HCT116 (cell line): ENCODE results near the gene CPEB1. TPM values are rescaled to one million over a fixed set of nuclear protein-coding genes. Genes with fewer than 3 reads are reported as not detected.

Source experiments
- ATAC-seq: fragments of 200-7000 bp; cut with Tn5 transposase; 2 replicates; pipeline ENCODE4 v1.9.1; 2020; ENCODE audit warnings: mild to moderate bottlenecking, moderate library complexity
- BruUV-seq: library from RNA; stranded (reverse); fragments of 400-500 nt; replicated peaks from 2 replicates; lab custom pipeline; 2021; lab: Mats Ljungman, UMichigan
- CTCF ChIA-PET: fragments of 300-600 bp; sonication (Branson Sonifier 250); formaldehyde crosslinking; loops from one replicate; lab custom pipeline; 2021; ENCODE audit warnings: antibody characterized with exemption; lab: Charles Lee
- POLR2A ChIA-PET: fragments of 300-600, 350-600 bp; sonication (Branson Sonifier 250); formaldehyde crosslinking; loops from one replicate; lab custom pipeline; 2021; ENCODE audit warnings: antibody characterized with exemption; lab: Charles Lee
- RAD21 ChIA-PET, 2 experiments: fragments of 300-600 bp; sonication (Branson Sonifier 250); formaldehyde crosslinking; loops; one replicate each; lab custom pipeline; 2023; ENCODE audit warnings: low total read pairs in 2 of 2; ENCODE audit not compliant: uncharacterized antibody in 2 of 2, unreplicated experiment in 2 of 2, low non-redundant PET in 1 of 2; lab: Charles Lee
- DNase-seq: peaks from one replicate; pipeline ENCODE4 v3.0.0-alpha.2; 2010; ENCODE audit warnings: low read depth, low spot score
- H2AFZ ChIP-seq: fragments of 200-600 bp; shearing (Covaris generic), sonication (generic); 2 replicates; pipeline ENCODE4 v1.6.1; 2017; ENCODE audit warnings: low read depth, mixed run types, mixed read lengths, antibody characterized with exemption, low read length; ENCODE audit not compliant: poor library complexity, severe bottlenecking
- H3K27ac ChIP-seq: 2 replicates; pipeline ENCODE4 v1.5.1; 2012; ENCODE audit warnings: low read depth, low read length
- H3K27me3 ChIP-seq: fragments of 200-600 bp; sonication (generic); 2 replicates; pipeline ENCODE4 v1.6.1; 2016; ENCODE audit warnings: mixed run types, low read length, mixed read lengths; ENCODE audit not compliant: insufficient read depth
- H3K36me3 ChIP-seq, 2 experiments: fragments of 200-500 bp in 1 of 2; fragments of 200-600 bp in 1 of 2; sonication (Bioruptor generic) in 1 of 2; sonication (generic) in 1 of 2; 2 replicates each; pipeline versions ENCODE4 v1.5.1 to v1.6.1; 2014 to 2016; ENCODE audit warnings: low read length in 2 of 2, inconsistent platforms in 1 of 2, mixed read lengths in 1 of 2, mixed run types in 1 of 2; ENCODE audit not compliant: insufficient read depth in 2 of 2, control insufficient read depth in 1 of 2
- H3K4me1 ChIP-seq, 2 experiments: fragments of 200-600 bp in 1 of 2; sonication (generic) in 1 of 2; 2 replicates each; pipeline versions ENCODE4 v1.5.1 to v1.6.1; 2012 to 2017; ENCODE audit warnings: low read length in 2 of 2, inconsistent platforms in 1 of 2, mild to moderate bottlenecking in 1 of 2, mixed read lengths in 1 of 2, mixed run types in 1 of 2, moderate library complexity in 1 of 2; ENCODE audit not compliant: insufficient read depth in 2 of 2, control insufficient read depth in 1 of 2
- H3K4me2 ChIP-seq: fragments of 200-600 bp; sonication (generic); 2 replicates; pipeline ENCODE4 v1.6.1; 2017; ENCODE audit warnings: mixed run types, low read length, mixed read lengths
- H3K4me3 ChIP-seq, 2 experiments: fragments of 200-600 bp in 1 of 2; sonication (generic) in 1 of 2; replicated peaks in 1 of 2; 2 replicates each; pipeline ENCODE4 v1.5.1; 2011 to 2016; ENCODE audit warnings: low read length in 2 of 2, control low read depth in 1 of 2, low read depth in 1 of 2, mild to moderate bottlenecking in 1 of 2, mixed read lengths in 1 of 2, mixed run types in 1 of 2
- H3K79me2 ChIP-seq: fragments of 200-600 bp; sonication (generic); 2 replicates; pipeline ENCODE4 v1.6.1; 2017; ENCODE audit warnings: mild to moderate bottlenecking, mixed run types, low read length, moderate library complexity, mixed read lengths; ENCODE audit not compliant: insufficient read depth
- H3K9ac ChIP-seq: fragments of 200-600 bp; sonication (generic); 2 replicates; pipeline ENCODE4 v1.6.1; 2016; ENCODE audit warnings: low read length, mixed read lengths
- H3K9me2 ChIP-seq: fragments of 200-600 bp; sonication (generic), shearing (Covaris generic); 2 replicates; pipeline ENCODE4 v1.6.1; 2017; ENCODE audit warnings: mixed run types, mild to moderate bottlenecking, moderate library complexity; ENCODE audit not compliant: insufficient read depth
- H3K9me3 ChIP-seq, 2 experiments: fragments of 200-500 bp in 1 of 2; fragments of 200-600 bp in 1 of 2; sonication (Bioruptor generic) in 1 of 2; sonication (generic) in 1 of 2; 2 replicates each; pipeline ENCODE4 v1.6.1; 2014 to 2017; ENCODE audit warnings: low read length in 2 of 2, mixed read lengths in 2 of 2, inconsistent platforms in 1 of 2, low read depth in 1 of 2, mild to moderate bottlenecking in 1 of 2, mixed run types in 1 of 2, moderate library complexity in 1 of 2; ENCODE audit not compliant: control insufficient read depth in 1 of 2, insufficient read depth in 1 of 2
- H4K20me1 ChIP-seq: fragments of 200-600 bp; sonication (generic), shearing (Covaris generic); 2 replicates; pipeline ENCODE4 v1.6.1; 2017; ENCODE audit warnings: mixed run types, mild to moderate bottlenecking, moderate library complexity; ENCODE audit not compliant: insufficient read depth
- CEBPB ChIP-seq: IDR thresholded peaks from 2 replicates; pipeline ENCODE4 v1.6.1; 2012; ENCODE audit warnings: low read depth
- EGR1 ChIP-seq: IDR thresholded peaks from 2 replicates; pipeline ENCODE4 v1.6.1; 2012; ENCODE audit warnings: low read depth
- EZH2 ChIP-seq: fragments of 200-600 bp; sonication (generic); IDR thresholded peaks from 2 replicates; pipeline ENCODE4 v1.6.1; 2017; ENCODE audit warnings: antibody characterized with exemption, mixed run types
- EZH2phosphoT487 ChIP-seq: fragments of 200-600 bp; IDR thresholded peaks from 2 replicates; pipeline ENCODE4 v1.6.1; 2018; ENCODE audit warnings: antibody characterized with exemption, borderline replicate concordance
- JUND ChIP-seq: IDR thresholded peaks from 2 replicates; pipeline ENCODE4 v1.6.1; 2012
- POLR2A ChIP-seq: IDR thresholded peaks from 2 replicates; pipeline ENCODE4 v1.7.0; 2011; ENCODE audit warnings: borderline replicate concordance; ENCODE audit not compliant: insufficient read depth, insufficient read length; ENCODE audit errors: extremely low read depth
- POLR2AphosphoS5 ChIP-seq: IDR thresholded peaks from 2 replicates; pipeline ENCODE4 v1.6.1; 2011; ENCODE audit warnings: mild to moderate bottlenecking, low read depth, low read length, moderate library complexity
- RAD21 ChIP-seq: IDR thresholded peaks from 2 replicates; pipeline ENCODE4 v1.6.1; 2012; ENCODE audit warnings: low read depth, mild to moderate bottlenecking
- SIN3A ChIP-seq: IDR thresholded peaks from 2 replicates; pipeline ENCODE4 v1.6.1; 2012; ENCODE audit warnings: low read depth
- SRF ChIP-seq: IDR thresholded peaks from 2 replicates; pipeline ENCODE4 v1.6.1; 2012; ENCODE audit warnings: low read depth
- ZNF274 ChIP-seq: fragments of 200-500 bp; sonication (Bioruptor generic); IDR thresholded peaks from 2 replicates; pipeline ENCODE4 v1.6.1; 2014; ENCODE audit warnings: mild to moderate bottlenecking, low read depth, low read length, inconsistent platforms
- intact Hi-C: fragments of 100-400 bp; cut with micrococcal nuclease; formaldehyde crosslinking; loops from 2 replicates; pipeline ENCODE4 v1.10.0; 2022
- total RNA-seq: library from RNA; stranded (reverse); gene quantifications from one replicate; pipeline ENCODE4 v1.2.1, GENCODE V29; 2021; ENCODE audit not compliant: unreplicated experiment
- TF ChIP-seq, protein P1 (sequence below), 3 experiments: fragments of 200-600 bp in 1 of 3; sonication (generic) in 1 of 3; IDR thresholded peaks in 2 of 3; conservative IDR thresholded peaks in 1 of 3; 2 replicates each; pipeline ENCODE4 v1.5.1; 2012 to 2017; ENCODE audit warnings: low read depth in 2 of 3, low read length in 2 of 3, antibody characterized with exemption in 1 of 3, borderline replicate concordance in 1 of 3, control low read depth in 1 of 3, mild to moderate bottlenecking in 1 of 3, mixed read lengths in 1 of 3, mixed run types in 1 of 3, moderate library complexity in 1 of 3; ENCODE audit not compliant: insufficient read depth in 1 of 3
- TF ChIP-seq, protein P2 (sequence below): IDR thresholded peaks from 2 replicates; pipeline ENCODE4 v1.6.1; 2012
- TF ChIP-seq, protein P3 (sequence below): IDR thresholded peaks from 2 replicates; pipeline ENCODE4 v1.6.1; 2012

The CPEB1 gene
- total RNA-seq, 1 experiment from 2014 or later, result not detected

DNA sequence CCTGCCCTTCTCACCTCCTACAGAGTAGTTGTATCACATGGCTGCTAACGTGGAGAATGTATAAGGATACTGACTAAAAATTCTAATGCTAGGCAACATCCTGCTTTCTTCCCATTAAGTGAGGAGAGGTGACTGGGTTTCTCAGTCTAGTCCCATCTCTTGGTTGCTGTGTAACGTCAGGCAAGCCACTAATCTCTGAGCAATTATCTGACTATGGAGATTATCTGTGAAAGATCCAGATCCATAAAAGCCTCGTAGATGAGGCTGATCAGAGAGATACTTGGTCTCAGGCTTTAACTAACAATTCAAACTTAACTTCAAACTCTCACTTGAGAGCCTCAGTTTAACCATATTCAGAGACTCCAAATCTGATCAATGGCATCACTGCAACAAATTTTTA is 102.2 kb downstream of the CPEB1 start:
- H3K9me2 ChIP-seq, result no peaks in the 10 kb centered on the region
- H3K27me3 ChIP-seq, result peaks cover 6% of the 10 kb centered on the region; the same call in 1 of the 2 replicates
- H3K79me2 ChIP-seq, result peaks cover 3% of the 10 kb centered on the region
- POLR2A ChIA-PET, result interaction anchor here (1.0 kb wide), 1 partner anchor 9 kb away, joined by 4 read pairs; no protein-coding TSS in a partner anchor
- H3K27ac ChIP-seq, result no peak overlapping the region
- peaks cover 0 to 5% of the 10 kb centered on the region in 2 experiments; a peak in 2 of 4 replicates for H3K4me1 ChIP-seq
- no peak for ATAC-seq
- TF ChIP-seq, protein P1, sequence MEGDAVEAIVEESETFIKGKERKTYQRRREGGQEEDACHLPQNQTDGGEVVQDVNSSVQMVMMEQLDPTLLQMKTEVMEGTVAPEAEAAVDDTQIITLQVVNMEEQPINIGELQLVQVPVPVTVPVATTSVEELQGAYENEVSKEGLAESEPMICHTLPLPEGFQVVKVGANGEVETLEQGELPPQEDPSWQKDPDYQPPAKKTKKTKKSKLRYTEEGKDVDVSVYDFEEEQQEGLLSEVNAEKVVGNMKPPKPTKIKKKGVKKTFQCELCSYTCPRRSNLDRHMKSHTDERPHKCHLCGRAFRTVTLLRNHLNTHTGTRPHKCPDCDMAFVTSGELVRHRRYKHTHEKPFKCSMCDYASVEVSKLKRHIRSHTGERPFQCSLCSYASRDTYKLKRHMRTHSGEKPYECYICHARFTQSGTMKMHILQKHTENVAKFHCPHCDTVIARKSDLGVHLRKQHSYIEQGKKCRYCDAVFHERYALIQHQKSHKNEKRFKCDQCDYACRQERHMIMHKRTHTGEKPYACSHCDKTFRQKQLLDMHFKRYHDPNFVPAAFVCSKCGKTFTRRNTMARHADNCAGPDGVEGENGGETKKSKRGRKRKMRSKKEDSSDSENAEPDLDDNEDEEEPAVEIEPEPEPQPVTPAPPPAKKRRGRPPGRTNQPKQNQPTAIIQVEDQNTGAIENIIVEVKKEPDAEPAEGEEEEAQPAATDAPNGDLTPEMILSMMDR (IDR thresholded peaks at IDR 0.05 in 2 of 3, conservative IDR thresholded peaks at IDR 0.05 in 1 of 3; ENCODE audit: borderline replicate concordance in 1 of 3, insufficient read depth in 1 of 3, low read depth in 2 of 3, low read length in 2 of 3), result no peak
- TF ChIP-seq, protein P2, sequence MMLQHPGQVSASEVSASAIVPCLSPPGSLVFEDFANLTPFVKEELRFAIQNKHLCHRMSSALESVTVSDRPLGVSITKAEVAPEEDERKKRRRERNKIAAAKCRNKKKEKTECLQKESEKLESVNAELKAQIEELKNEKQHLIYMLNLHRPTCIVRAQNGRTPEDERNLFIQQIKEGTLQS, result no peak
- TF ChIP-seq SIN3A (no peak), SRF (no peak), ZNF274 (no peak), EZH2phosphoT487 (no peak), POLR2A (no peak), RAD21 (no peak), CEBPB (no peak), JUND (no peak), EGR1 (no peak), POLR2AphosphoS5 (no peak), EZH2 (no peak)
- TF ChIP-seq, protein P3, sequence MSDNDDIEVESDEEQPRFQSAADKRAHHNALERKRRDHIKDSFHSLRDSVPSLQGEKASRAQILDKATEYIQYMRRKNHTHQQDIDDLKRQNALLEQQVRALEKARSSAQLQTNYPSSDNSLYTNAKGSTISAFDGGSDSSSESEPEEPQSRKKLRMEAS, result no peak
- TF ChIP-seq, all 23 proteins: peak for 0
- intact Hi-C loops, result no loop called here
- peaks cover 0 to under 1% of the 10 kb centered on the region in 2 experiments; a peak in 1 of 4 replicates for H3K36me3 ChIP-seq
- H3K9me3 ChIP-seq, result no peaks in the 10 kb centered on the region
- ChIA-PET RAD21 (no interaction called here), CTCF (interaction anchor here (2.3 kb wide), 1 partner anchor 14 kb away, joined by 7 read pairs; no protein-coding TSS in a partner anchor)
- no peak for DNase-seq
- BruUV-seq, result no TSS peak
- no peak overlapping the region for H3K9ac ChIP-seq
- H4K20me1 ChIP-seq, result no peaks in the 10 kb centered on the region
- no peak overlapping the region for H3K4me2 ChIP-seq
- H3K4me3 ChIP-seq, result no peak overlapping the region
- H2AFZ ChIP-seq, result no peak overlapping the region
